GM12892 (cell line): ENCODE results near the gene KRT10.

Experiments
- POLR2A ChIP-seq: IDR thresholded peaks from 2 replicates; pipeline ENCODE4 v1.6.1; 2011; ENCODE audit warnings: low read depth, low read length, control low read depth
- POLR2AphosphoS5 ChIP-seq: IDR thresholded peaks from 2 replicates; pipeline ENCODE4 v1.6.1; 2011; ENCODE audit warnings: low read depth, low read length, control low read depth

- TF ChIP-seq POLR2A (no peak), POLR2AphosphoS5 (no peak)
Measured at GRCh38 chr17:40813804-40814203, 8.6 kb downstream of the KRT10 start.
